SK-N-SH (cell line): ENCODE data around the gene TTC21B. TPM values are rescaled to one million over a fixed set of nuclear protein-coding genes. Genes with fewer than 3 reads are reported as not detected.

Source experiments
- CTCF ChIA-PET: fragments of 300-600, 350-600 bp; formaldehyde crosslinking; extraction: SDS; loops from one replicate; lab custom pipeline; 2021; lab: Yijun Ruan, JAX
- POLR2A ChIA-PET: fragments of 350-600 bp; sonication (Branson Sonifier 250); formaldehyde crosslinking; extraction: SDS; loops from one replicate; lab custom pipeline; 2020; ENCODE audit warnings: antibody characterized with exemption, inconsistent platforms; lab: Yijun Ruan, JAX
- DNase-seq: peaks from one replicate; pipeline ENCODE4 v3.0.0; 2012
- H2AFZ ChIP-seq: fragments of 200-600 bp; sonication (generic); 2 replicates; pipeline ENCODE4 v1.8.1; 2016; ENCODE audit warnings: antibody characterized with exemption, mild to moderate bottlenecking, low read depth
- H3F3A ChIP-seq: fragments of 200-600 bp; sonication (generic); replicated peaks from 2 replicates; pipeline ENCODE3; 2016; ENCODE audit warnings: antibody characterized with exemption, mild to moderate bottlenecking; ENCODE audit not compliant: insufficient read depth
- H3K27ac ChIP-seq, 2 experiments: fragments of 200-500 bp in 1 of 2; fragments of 200-600 bp in 1 of 2; sonication (Bioruptor generic) in 1 of 2; sonication (generic), shearing (Covaris generic) in 1 of 2; 2 replicates each; pipeline versions ENCODE4 v1.5.1 to v1.6.1; 2014 to 2016; ENCODE audit warnings: low read depth in 2 of 2, inconsistent platforms in 1 of 2, low read length in 1 of 2, mild to moderate bottlenecking in 1 of 2, mixed read lengths in 1 of 2
- H3K27me3 ChIP-seq: fragments of 200-600 bp; sonication (generic), shearing (Covaris generic); 2 replicates; pipeline ENCODE4 v1.6.1; 2016; ENCODE audit warnings: mixed run types; ENCODE audit not compliant: insufficient read depth
- H3K36me3 ChIP-seq, 2 experiments: fragments of 200-500 bp in 1 of 2; fragments of 200-600 bp in 1 of 2; sonication (Bioruptor generic) in 1 of 2; sonication (generic) in 1 of 2; replicated peaks in 1 of 2; 2 replicates each; pipeline versions ENCODE3 to v1.5.1; 2014 to 2016; ENCODE audit warnings: low read length in 1 of 2, mild to moderate bottlenecking in 1 of 2; ENCODE audit not compliant: insufficient read depth in 2 of 2, control insufficient read depth in 1 of 2
- H3K4me1 ChIP-seq, 2 experiments: fragments of 200-500 bp in 1 of 2; fragments of 200-600 bp in 1 of 2; sonication (Bioruptor generic) in 1 of 2; sonication (generic), shearing (Covaris generic) in 1 of 2; 2 replicates each; pipeline versions ENCODE4 v1.5.1 to v1.6.1; 2014 to 2016; ENCODE audit warnings: low read depth in 1 of 2, low read length in 1 of 2, mixed run types in 1 of 2; ENCODE audit not compliant: insufficient read depth in 2 of 2, control insufficient read depth in 1 of 2
- H3K4me2 ChIP-seq: fragments of 200-600 bp; sonication (generic), shearing (Covaris generic); 2 replicates; pipeline ENCODE4 v1.6.1; 2017; ENCODE audit warnings: mixed run types
- H3K4me3 ChIP-seq, 2 experiments: fragments of 200-500 bp in 1 of 2; fragments of 200-600 bp in 1 of 2; sonication (Bioruptor generic) in 1 of 2; sonication (generic), shearing (Covaris generic) in 1 of 2; 2 replicates each; pipeline versions ENCODE4 v1.5.1 to v1.8.1; 2014 to 2016; ENCODE audit warnings: low read depth in 2 of 2, inconsistent platforms in 1 of 2, low read length in 1 of 2, mild to moderate bottlenecking in 1 of 2, mixed read lengths in 1 of 2, moderate library complexity in 1 of 2
- H3K79me2 ChIP-seq: fragments of 200-600 bp; sonication (generic); 2 replicates; pipeline ENCODE4 v1.8.1; 2017; ENCODE audit warnings: mild to moderate bottlenecking; ENCODE audit not compliant: insufficient read depth
- H3K9ac ChIP-seq: fragments of 200-600 bp; sonication (generic); 2 replicates; pipeline ENCODE4 v1.6.1; 2017; ENCODE audit warnings: mixed run types
- H3K9me2 ChIP-seq: fragments of 200-600 bp; sonication (generic); 2 replicates; pipeline ENCODE4 v1.6.1; 2017; ENCODE audit warnings: mixed run types
- H3K9me3 ChIP-seq: fragments of 200-600 bp; sonication (generic); 2 replicates; pipeline ENCODE4 v1.6.1; 2017; ENCODE audit warnings: mixed run types, mild to moderate bottlenecking, moderate library complexity
- H4K20me1 ChIP-seq: fragments of 200-600 bp; sonication (generic); 2 replicates; pipeline ENCODE4 v1.6.1; 2017; ENCODE audit warnings: mild to moderate bottlenecking, mixed run types; ENCODE audit not compliant: insufficient read depth
- CTCF ChIP-seq: fragments of 200-600 bp; sonication (generic); IDR thresholded peaks from 2 replicates; pipeline ENCODE4 v1.6.1; 2017; ENCODE audit warnings: antibody characterized with exemption, mild to moderate bottlenecking, moderate library complexity
- EZH2phosphoT487 ChIP-seq: fragments of 200-600 bp; sonication (generic); IDR thresholded peaks from 2 replicates; pipeline ENCODE4 v1.6.1; 2017; ENCODE audit warnings: low read depth, mixed run types, mild to moderate bottlenecking, antibody characterized with exemption, moderate library complexity, borderline replicate concordance
- FOXM1 ChIP-seq: IDR thresholded peaks from 2 replicates; pipeline ENCODE4 v1.4.0; 2012; ENCODE audit warnings: low read depth, mild to moderate bottlenecking
- JUND ChIP-seq: IDR thresholded peaks from 2 replicates; pipeline ENCODE4 v1.4.0; 2012
- MAX ChIP-seq: IDR thresholded peaks from 2 replicates; pipeline ENCODE4 v1.4.0; 2012; ENCODE audit warnings: low read depth
- RAD21 ChIP-seq: IDR thresholded peaks from 2 replicates; pipeline ENCODE4 v1.6.1; 2012; ENCODE audit warnings: mild to moderate bottlenecking, low read length
- RCOR1 ChIP-seq: fragments of 150-350 bp; IDR thresholded peaks from 2 replicates; pipeline ENCODE4 v1.6.1; 2017; ENCODE audit warnings: antibody characterized with exemption, low read length
- SIN3A ChIP-seq: IDR thresholded peaks from 2 replicates; pipeline ENCODE4 v1.6.1; 2012; ENCODE audit warnings: low read depth, mild to moderate bottlenecking, low read length, moderate library complexity, borderline replicate concordance
- SMC3 ChIP-seq: IDR thresholded peaks from 2 replicates; pipeline ENCODE4 v1.6.1; 2012; ENCODE audit warnings: low read depth, low read length, improper control_type of control experiment
- TAF1 ChIP-seq: IDR thresholded peaks from 2 replicates; pipeline ENCODE4 v1.6.1; 2012; ENCODE audit warnings: low read depth, mild to moderate bottlenecking, low read length, moderate library complexity, borderline replicate concordance
- USF1 ChIP-seq: IDR thresholded peaks from 2 replicates; pipeline ENCODE4 v1.4.0; 2012; ENCODE audit warnings: low read depth, borderline replicate concordance
- YY1 ChIP-seq: IDR thresholded peaks from 2 replicates; pipeline ENCODE4 v1.4.0; 2012; ENCODE audit warnings: low read depth, mild to moderate bottlenecking
- WGBS: methylation state at CpG from one replicate; pipeline ENCODE4 v1.1.6; 2017; ENCODE audit warnings: low lambda C conversion rate; 5-methylcytosine and 5-hydroxymethylcytosine counted together
- polyA plus RNA-seq, 3 experiments: library from polyadenylated mRNA; depleted of rRNA; stranded (reverse); fragments of >200 nt; gene quantifications; 2 replicates each; pipeline ENCODE4 v1.2.3, GENCODE V29; 2012
- TF ChIP-seq, protein P1 (sequence below): fragments of 150-350 bp; IDR thresholded peaks from 2 replicates; pipeline ENCODE4 v1.6.1; 2016; ENCODE audit warnings: mild to moderate bottlenecking, low read depth, low read length
- TF ChIP-seq, protein P2 (sequence below): IDR thresholded peaks from 2 replicates; pipeline ENCODE4 v1.6.1; 2012; ENCODE audit warnings: mild to moderate bottlenecking, low read depth, low read length, moderate library complexity

TTC21B gene
- polyA plus RNA-seq, 1 of the 3 experiments (the other 2 are of a cell fraction): 10.1 TPM

DNA sequence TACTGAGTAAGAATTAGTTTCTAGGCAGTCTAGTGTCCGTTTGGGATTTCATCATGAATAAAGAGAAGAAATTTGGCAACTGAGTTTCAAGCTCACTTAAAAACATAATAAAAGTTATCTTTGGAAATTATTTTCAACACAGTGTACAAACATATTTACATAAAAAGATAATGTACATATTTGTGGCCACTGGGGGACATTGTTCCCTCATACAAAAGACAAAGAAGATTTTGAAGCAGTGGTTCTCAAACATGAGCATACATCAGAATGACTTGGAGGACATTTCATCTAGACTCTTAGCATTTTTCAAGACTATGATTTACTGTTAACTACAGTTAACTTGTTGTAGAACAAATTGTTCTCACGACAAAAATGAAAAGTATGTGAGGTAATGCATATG, 15.7 kb upstream of the TTC21B start:
- TF ChIP-seq EZH2phosphoT487: no peak
- TF ChIP-seq TAF1: no peak
- peak; percentile 30; the same call in 1 of the 2 replicates for TF ChIP-seq CTCF
- TF ChIP-seq, protein P1, sequence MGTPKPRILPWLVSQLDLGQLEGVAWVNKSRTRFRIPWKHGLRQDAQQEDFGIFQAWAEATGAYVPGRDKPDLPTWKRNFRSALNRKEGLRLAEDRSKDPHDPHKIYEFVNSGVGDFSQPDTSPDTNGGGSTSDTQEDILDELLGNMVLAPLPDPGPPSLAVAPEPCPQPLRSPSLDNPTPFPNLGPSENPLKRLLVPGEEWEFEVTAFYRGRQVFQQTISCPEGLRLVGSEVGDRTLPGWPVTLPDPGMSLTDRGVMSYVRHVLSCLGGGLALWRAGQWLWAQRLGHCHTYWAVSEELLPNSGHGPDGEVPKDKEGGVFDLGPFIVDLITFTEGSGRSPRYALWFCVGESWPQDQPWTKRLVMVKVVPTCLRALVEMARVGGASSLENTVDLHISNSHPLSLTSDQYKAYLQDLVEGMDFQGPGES: no peak
- no peak for TF ChIP-seq JUND
- TF ChIP-seq RCOR1: no peak
- peak; percentile 45; the same call in 1 of the 2 replicates for TF ChIP-seq RAD21
- TF ChIP-seq MAX: no peak
- no peak for TF ChIP-seq YY1
- TF ChIP-seq, protein P2, sequence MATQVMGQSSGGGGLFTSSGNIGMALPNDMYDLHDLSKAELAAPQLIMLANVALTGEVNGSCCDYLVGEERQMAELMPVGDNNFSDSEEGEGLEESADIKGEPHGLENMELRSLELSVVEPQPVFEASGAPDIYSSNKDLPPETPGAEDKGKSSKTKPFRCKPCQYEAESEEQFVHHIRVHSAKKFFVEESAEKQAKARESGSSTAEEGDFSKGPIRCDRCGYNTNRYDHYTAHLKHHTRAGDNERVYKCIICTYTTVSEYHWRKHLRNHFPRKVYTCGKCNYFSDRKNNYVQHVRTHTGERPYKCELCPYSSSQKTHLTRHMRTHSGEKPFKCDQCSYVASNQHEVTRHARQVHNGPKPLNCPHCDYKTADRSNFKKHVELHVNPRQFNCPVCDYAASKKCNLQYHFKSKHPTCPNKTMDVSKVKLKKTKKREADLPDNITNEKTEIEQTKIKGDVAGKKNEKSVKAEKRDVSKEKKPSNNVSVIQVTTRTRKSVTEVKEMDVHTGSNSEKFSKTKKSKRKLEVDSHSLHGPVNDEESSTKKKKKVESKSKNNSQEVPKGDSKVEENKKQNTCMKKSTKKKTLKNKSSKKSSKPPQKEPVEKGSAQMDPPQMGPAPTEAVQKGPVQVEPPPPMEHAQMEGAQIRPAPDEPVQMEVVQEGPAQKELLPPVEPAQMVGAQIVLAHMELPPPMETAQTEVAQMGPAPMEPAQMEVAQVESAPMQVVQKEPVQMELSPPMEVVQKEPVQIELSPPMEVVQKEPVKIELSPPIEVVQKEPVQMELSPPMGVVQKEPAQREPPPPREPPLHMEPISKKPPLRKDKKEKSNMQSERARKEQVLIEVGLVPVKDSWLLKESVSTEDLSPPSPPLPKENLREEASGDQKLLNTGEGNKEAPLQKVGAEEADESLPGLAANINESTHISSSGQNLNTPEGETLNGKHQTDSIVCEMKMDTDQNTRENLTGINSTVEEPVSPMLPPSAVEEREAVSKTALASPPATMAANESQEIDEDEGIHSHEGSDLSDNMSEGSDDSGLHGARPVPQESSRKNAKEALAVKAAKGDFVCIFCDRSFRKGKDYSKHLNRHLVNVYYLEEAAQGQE: no peak
- TF ChIP-seq FOXM1: no peak
- TF ChIP-seq USF1: no peak
- TF ChIP-seq SMC3: no peak
- TF ChIP-seq SIN3A: no peak

More for the DNA sequence above, 15.7 kb upstream of the TTC21B start:
- ChIA-PET POLR2A (no interaction called here), CTCF (no interaction called here)
- Histone ChIP-seq H3K36me3 (no peaks in the 10 kb centered on the region), H3K4me3 (no peak overlapping the region), H3K9me2 (no peaks in the 10 kb centered on the region), H3K4me1 (no peaks in the 10 kb centered on the region), H3K4me2 (no peak overlapping the region), H3K27me3 (no peaks in the 10 kb centered on the region), H4K20me1 (no peaks in the 10 kb centered on the region), H2AFZ (no peak overlapping the region), H3K27ac (no peak overlapping the region), H3K79me2 (no peaks in the 10 kb centered on the region), H3F3A (no peaks in the 10 kb centered on the region), H3K9me3 (no peaks in the 10 kb centered on the region), H3K9ac (no peak overlapping the region)
- no peak for DNase-seq
- 30% methylated on average over 2 of the region's 2 CpGs for WGBS
